ENCODE data around the gene ZNF124. TPM values are rescaled to one million over a fixed set of nuclear protein-coding genes. Genes with fewer than 3 reads are reported as not detected.

ZNF124 gene
- 41.3 and 49.7 TPM in 2 replicates for total RNA-seq

DNA sequence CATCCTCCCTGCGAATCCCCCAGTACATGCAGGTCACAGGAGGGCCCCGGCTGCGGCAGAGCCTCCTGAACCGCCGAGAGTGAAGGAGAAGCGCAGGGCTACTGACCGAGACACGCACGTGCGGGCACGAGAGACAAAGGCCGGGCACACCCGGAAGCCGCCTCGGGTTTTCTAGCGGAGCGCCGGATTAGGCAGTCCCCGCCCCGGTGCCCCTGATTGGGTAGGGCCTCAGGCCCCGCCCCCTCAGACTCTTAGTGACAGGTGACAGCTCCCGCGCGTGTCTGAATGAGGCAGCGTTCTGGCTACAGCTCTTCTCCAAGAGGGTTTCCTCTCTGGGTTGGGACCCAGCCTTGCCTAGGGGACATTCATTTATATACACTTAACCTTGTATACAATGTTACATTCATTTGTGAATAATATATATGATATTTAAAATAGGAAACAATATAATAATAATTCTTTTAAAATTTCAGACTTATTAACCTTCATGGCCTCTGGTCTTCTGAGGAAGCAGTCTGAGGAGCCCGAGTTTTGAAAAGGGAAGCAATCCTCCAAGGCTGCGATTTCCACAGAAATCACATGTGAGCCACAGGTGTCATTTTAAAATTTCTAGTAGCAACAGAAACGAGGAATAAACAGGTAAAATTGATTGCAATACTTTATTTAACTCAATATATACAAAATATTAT is at the start of gene ZNF124:
Gene ZNF124, minus strand, starts transcription at position 146 of the 689 bp plus-strand sequence. Its CDS starts 143 bp downstream, at position 3.

Small RNA genes within 50 kb of the gene (small RNA-seq; reads per million reads assigned to genes)
- gene AL390728.3 (not detected), gene RNA5SP82 (not detected)

Other genes starting within 250 kb of the ZNF124 start
- 33.1 and 36.3 TPM in 2 replicates for gene AHCTF1, start 240.1 kb downstream of the ZNF124 start, total RNA-seq
- 1.2 and 2.8 TPM in 2 replicates for gene ZNF695, start 164.0 kb downstream of the ZNF124 start, total RNA-seq
- 5.2 and 6.6 TPM in 2 replicates for gene ZNF670, start 93.2 kb downstream of the ZNF124 start, total RNA-seq
- gene ZNF669, start 67.7 kb downstream of the ZNF124 start, total RNA-seq, result 9.1 and 10.6 TPM in 2 replicates
- gene VN1R5, start 84.1 kb upstream of the ZNF124 start, total RNA-seq, result not detected in 2 replicates
- gene ZNF496, start 159.8 kb upstream of the ZNF124 start, total RNA-seq, result 18.4 and 21.8 TPM in 2 replicates
- under 0.01 and 0.13 TPM in 2 replicates for gene NLRP3, start 244.2 kb upstream of the ZNF124 start, total RNA-seq

Measured in articular chondrocyte of knee joint (primary cell).